H1 (cell line): ENCODE data around the gene ME3. TPM values are rescaled to one million over a fixed set of nuclear protein-coding genes. Genes with fewer than 3 reads are reported as not detected.

Experiments
- CTCF ChIA-PET: fragments of 300-600 bp; sonication (Branson Sonifier 250); formaldehyde crosslinking; loops from one replicate; lab custom pipeline; 2021; ENCODE audit not compliant: partially characterized antibody; lab: Charles Lee
- POLR2A ChIA-PET: fragments of 300-600 bp; sonication (Branson Sonifier 250); formaldehyde crosslinking; loops from one replicate; lab custom pipeline; 2021; ENCODE audit warnings: inconsistent platforms; ENCODE audit not compliant: partially characterized antibody; lab: Charles Lee
- DNase-seq, 2 experiments: peaks; one replicate each; pipeline versions ENCODE4 v3.0.0 to v3.0.0-alpha.2; 2010 to 2022; ENCODE audit warnings: low spot score in 2 of 2, low read depth in 1 of 2, mixed read lengths in 1 of 2
- FAIRE-seq: peaks from 2 replicates; lab custom pipeline; 2011; peaks lifted over from hg19 to GRCh38; lab: Jason Lieb, UNC
- H2AFZ ChIP-seq: 2 replicates; pipeline ENCODE4 v1.8.1; 2012; ENCODE audit warnings: low read length, inconsistent platforms
- H2AK5ac ChIP-seq: 2 replicates; pipeline ENCODE4 v1.6.1; 2013; ENCODE audit warnings: low read depth, low read length
- H2BK120ac ChIP-seq: replicated peaks from 2 replicates; pipeline ENCODE3; 2013; ENCODE audit warnings: low read depth, low read length, inconsistent platforms
- H2BK12ac ChIP-seq: 2 replicates; pipeline ENCODE4 v1.6.1; 2013; ENCODE audit warnings: low read depth, low read length
- H2BK15ac ChIP-seq: 2 replicates; pipeline ENCODE4 v1.6.1; 2013; ENCODE audit warnings: low read length
- H2BK20ac ChIP-seq: 2 replicates; pipeline ENCODE4 v1.6.1; 2013; ENCODE audit warnings: low read length
- H2BK5ac ChIP-seq: 2 replicates; pipeline ENCODE4 v1.6.1; 2013; ENCODE audit warnings: low read depth, low read length
- H3K14ac ChIP-seq: 2 replicates; pipeline ENCODE4 v1.6.1; 2013; ENCODE audit warnings: inconsistent platforms; ENCODE audit not compliant: insufficient read length
- H3K18ac ChIP-seq: 2 replicates; pipeline ENCODE4 v1.6.1; 2013; ENCODE audit warnings: low read length; ENCODE audit errors: extremely low read depth
- H3K23ac ChIP-seq: 2 replicates; pipeline ENCODE4 v1.6.1; 2013; ENCODE audit warnings: inconsistent platforms; ENCODE audit not compliant: insufficient read length
- H3K23me2 ChIP-seq: 2 replicates; pipeline ENCODE4 v1.6.1; 2013; ENCODE audit warnings: low read depth, low read length
- H3K27ac ChIP-seq: 2 replicates; pipeline ENCODE4 v1.6.1; 2011; ENCODE audit warnings: low read depth, low read length, inconsistent platforms
- H3K27me3 ChIP-seq, 4 experiments: replicated peaks in 1 of 4; 1 replicate in 1 of 4; 2 replicates in 3 of 4; pipeline versions ENCODE4 v1.6.1 to v1.8.1; 2011 to 2013; ENCODE audit warnings: low read length in 3 of 4, mild to moderate bottlenecking in 3 of 4, inconsistent platforms in 2 of 4, mixed read lengths in 2 of 4, moderate library complexity in 1 of 4; ENCODE audit not compliant: control insufficient read depth in 3 of 4, insufficient read depth in 3 of 4; ENCODE audit errors: extremely low read depth in 1 of 4
- H3K36me3 ChIP-seq, 4 experiments: 2 replicates each; pipeline versions ENCODE4 v1.6.1 to v1.8.1; 2011 to 2013; ENCODE audit warnings: mild to moderate bottlenecking in 4 of 4, low read length in 3 of 4, moderate library complexity in 2 of 4, control low read depth in 1 of 4, inconsistent platforms in 1 of 4; ENCODE audit not compliant: insufficient read depth in 4 of 4, control insufficient read depth in 2 of 4
- H3K4ac ChIP-seq: replicated peaks from 2 replicates; pipeline ENCODE3; 2013; ENCODE audit warnings: low read length, low read depth, mixed read lengths, inconsistent platforms; ENCODE audit not compliant: insufficient read length
- H3K4me1 ChIP-seq, 4 experiments: replicated peaks in 1 of 4; 1 replicate in 1 of 4; 2 replicates in 3 of 4; pipeline versions ENCODE4 v1.6.1 to v1.8.1; 2011 to 2013; ENCODE audit warnings: low read length in 3 of 4, inconsistent platforms in 2 of 4, mixed read lengths in 1 of 4; ENCODE audit not compliant: insufficient read depth in 4 of 4, control insufficient read depth in 3 of 4
- H3K4me2 ChIP-seq, 2 experiments: 2 replicates each; pipeline versions ENCODE4 v1.6.1 to v1.8.1; 2011 to 2013; ENCODE audit warnings: low read depth in 2 of 2, low read length in 2 of 2, control low read depth in 1 of 2, inconsistent platforms in 1 of 2, mild to moderate bottlenecking in 1 of 2; ENCODE audit not compliant: insufficient read depth in 1 of 2
- H3K4me3 ChIP-seq, 4 experiments: fragments of 200-600, 300-600 bp in 1 of 4; sonication (generic), shearing (Covaris generic), sonication (Bioruptor Twin) in 1 of 4; 2 replicates each; pipeline versions ENCODE4 v1.5.1 to v1.8.1; 2011 to 2016; ENCODE audit warnings: low read length in 4 of 4, low read depth in 3 of 4, control low read depth in 2 of 4, inconsistent platforms in 2 of 4, mild to moderate bottlenecking in 2 of 4, mixed read lengths in 1 of 4, moderate library complexity in 1 of 4; ENCODE audit not compliant: insufficient read depth in 2 of 4; ENCODE audit errors: extremely low read depth in 1 of 4
- H3K56ac ChIP-seq: replicated peaks from 2 replicates; pipeline ENCODE3; 2013; ENCODE audit warnings: low read depth, mild to moderate bottlenecking, mixed read lengths, low read length, inconsistent platforms; ENCODE audit not compliant: insufficient read length
- H3K79me1 ChIP-seq: 2 replicates; pipeline ENCODE4 v1.6.1; 2013; ENCODE audit warnings: low read depth, low read length, control low read depth
- H3K79me2 ChIP-seq, 2 experiments: 2 replicates each; pipeline versions ENCODE4 v1.6.1 to v1.8.1; 2012 to 2013; ENCODE audit warnings: low read length in 2 of 2, mild to moderate bottlenecking in 2 of 2, inconsistent platforms in 1 of 2; ENCODE audit not compliant: insufficient read depth in 2 of 2, control insufficient read depth in 1 of 2
- H3K9ac ChIP-seq, 4 experiments: replicated peaks in 1 of 4; 1 replicate in 1 of 4; 2 replicates in 3 of 4; pipeline versions ENCODE4 v1.6.1 to v1.8.1; 2011 to 2013; ENCODE audit warnings: low read depth in 3 of 4, low read length in 3 of 4, control low read depth in 2 of 4, mild to moderate bottlenecking in 2 of 4, moderate library complexity in 2 of 4, inconsistent platforms in 1 of 4; ENCODE audit errors: extremely low read depth in 1 of 4
- H3K9me3 ChIP-seq, 2 experiments: 2 replicates each; pipeline versions ENCODE4 v1.6.1 to v1.8.1; 2012 to 2013; ENCODE audit warnings: mild to moderate bottlenecking in 2 of 2, moderate library complexity in 2 of 2, control low read depth in 1 of 2, inconsistent platforms in 1 of 2, low read depth in 1 of 2, low read length in 1 of 2, mixed read lengths in 1 of 2; ENCODE audit not compliant: insufficient read depth in 2 of 2
- H4K20me1 ChIP-seq, 2 experiments: replicated peaks in 1 of 2; 2 replicates each; pipeline versions ENCODE3 to v1.8.1; 2011 to 2013; ENCODE audit warnings: inconsistent platforms in 2 of 2, low read length in 2 of 2, mild to moderate bottlenecking in 1 of 2; ENCODE audit not compliant: insufficient read depth in 2 of 2, control insufficient read depth in 1 of 2
- H4K5ac ChIP-seq: 2 replicates; pipeline ENCODE4 v1.6.1; 2013; ENCODE audit warnings: low read length, low read depth, mixed read lengths, inconsistent platforms; ENCODE audit not compliant: insufficient read length
- H4K8ac ChIP-seq: 2 replicates; pipeline ENCODE4 v1.8.0; 2013; ENCODE audit warnings: mild to moderate bottlenecking, moderate library complexity, low read length, inconsistent platforms; ENCODE audit not compliant: insufficient read depth; ENCODE audit errors: extremely low read depth
- H4K91ac ChIP-seq: replicated peaks from 2 replicates; pipeline ENCODE3; 2013; ENCODE audit warnings: low read length, mixed read lengths, inconsistent platforms; ENCODE audit not compliant: insufficient read length
- RXRA ChIP-seq: IDR thresholded peaks from 2 replicates; pipeline ENCODE4 v1.6.1; 2011; ENCODE audit warnings: low read depth, mild to moderate bottlenecking, low read length, moderate library complexity; ENCODE audit not compliant: insufficient read depth
- SRF ChIP-seq: IDR thresholded peaks from 2 replicates; pipeline ENCODE4 v1.6.1; 2011; ENCODE audit warnings: mild to moderate bottlenecking, low read depth, low read length, moderate library complexity
- ZNF274 ChIP-seq: IDR thresholded peaks from 2 replicates; pipeline ENCODE4 v1.7.0; 2012; ENCODE audit warnings: low read length, borderline replicate concordance; ENCODE audit errors: extremely low read depth
- WGBS, 2 experiments: shearing (Covaris generic) in 1 of 2; methylation state at CpG; one replicate each; pipeline versions ENCODE4 v1.1.6 to v1.1.7; 2013 to 2015; ENCODE audit warnings: low lambda C conversion rate in 2 of 2, mixed read lengths in 2 of 2, inconsistent platforms in 1 of 2, low coverage in 1 of 2, missing lambda C conversion rate in 1 of 2; ENCODE audit not compliant: insufficient replicate concordance in 2 of 2, insufficient coverage in 1 of 2, insufficient read length in 1 of 2; ENCODE audit errors: extremely low coverage in 1 of 2, missing lambda C conversion rate in 1 of 2; 5-methylcytosine and 5-hydroxymethylcytosine counted together
- polyA plus RNA-seq, 7 experiments: library from polyadenylated mRNA; depleted of rRNA in 3 of 7; stranded (reverse) in 5 of 7; unstranded in 2 of 7; fragments of >200 nt in 5 of 7; fragments of 200-250 nt in 2 of 7; gene quantifications; 1 replicate in 5 of 7; 2 replicates in 1 of 7; 4 replicates in 1 of 7; pipeline versions ENCODE4 v1.2.1 to v1.2.3, GENCODE V29; 2011 to 2013; ENCODE audit warnings: missing spikeins in 2 of 7, mixed read lengths in 2 of 7
- total RNA-seq: library from RNA; stranded (reverse); fragmentation: NEBNext Ultra II Directional; extraction: Animal tissue kit (Norgen Biotek cat#: 25700); gene quantifications from 2 replicates; pipeline ENCODE4 v1.2.1, GENCODE V29; 2021

ME3 gene
- total and polyA plus RNA-seq, 2 of the 8 experiments (the other 6 are each of a cell fraction or from before 2014, with no cell fraction given), result 1.5 to 2.8 TPM

DNA sequence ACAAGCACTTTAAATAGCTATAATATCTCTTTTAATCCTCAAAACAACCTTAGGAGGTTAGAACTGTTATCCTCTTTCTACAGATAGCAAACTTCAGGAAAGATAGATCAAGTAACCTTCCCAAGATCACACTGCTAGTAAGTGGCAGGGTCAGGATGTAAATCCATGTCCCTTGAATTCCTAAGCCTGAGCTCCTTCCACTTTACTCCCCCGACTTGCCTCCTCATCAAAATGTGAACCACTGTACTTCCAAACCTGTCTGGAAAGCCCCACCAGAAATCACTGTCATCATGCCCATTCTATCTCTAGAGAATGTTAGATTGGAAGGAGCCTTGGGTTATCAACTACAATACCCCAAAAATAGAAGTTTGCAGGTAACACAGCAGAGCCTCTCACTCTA lies 33.7 kb downstream of the ME3 start:
- no peak overlapping the region for H3K4ac ChIP-seq
- WGBS, 2 experiments, result 86% methylated on average over 1 of the region's 1 CpG; no CpG with 5 or more reads in 1 of the 2 experiments
- H3K23ac ChIP-seq, result no peak overlapping the region
- TF ChIP-seq SRF (no peak), ZNF274 (no peak), RXRA (no peak)
- H3K4me2 ChIP-seq, result no peak overlapping the region
- no peaks in the 10 kb centered on the region for H3K27me3 ChIP-seq
- ChIA-PET CTCF (interaction anchor here (0.6 to 2.2 kb wide), 6 partner anchors 10 to 179 kb away, joined by 3 to 7 read pairs (median 3); no protein-coding TSS in a partner anchor), POLR2A (interaction anchor here (0.8 kb wide), 1 partner anchor 899 kb away, joined by 3 read pairs; no protein-coding TSS in a partner anchor)
- no peak for FAIRE-seq
- H3K9ac ChIP-seq, result no peak overlapping the region
- no peak overlapping the region for H3K4me3 ChIP-seq
- H2BK20ac ChIP-seq, result no peak overlapping the region
- no peaks in the 10 kb centered on the region for H3K4me1 ChIP-seq
- H3K9me3 ChIP-seq, result no peaks in the 10 kb centered on the region
- no peak overlapping the region for H4K8ac ChIP-seq
- no peak overlapping the region for H2BK120ac ChIP-seq
- H2BK5ac ChIP-seq, result no peak overlapping the region
- H3K79me2 ChIP-seq, result no peaks in the 10 kb centered on the region
- no peak overlapping the region for H3K18ac ChIP-seq
- H3K79me1 ChIP-seq, result no peaks in the 10 kb centered on the region
- no peak overlapping the region for H3K56ac ChIP-seq
- no peaks in the 10 kb centered on the region for H4K20me1 ChIP-seq
- H3K14ac ChIP-seq, result no peak overlapping the region
- H2BK15ac ChIP-seq, result no peak overlapping the region
- no peak overlapping the region for H4K5ac ChIP-seq
- no peak for DNase-seq
- no peaks in the 10 kb centered on the region for H3K36me3 ChIP-seq
- no peak overlapping the region for H2AK5ac ChIP-seq
- no peak overlapping the region for H2BK12ac ChIP-seq
- no peaks in the 10 kb centered on the region for H3K23me2 ChIP-seq
- H4K91ac ChIP-seq, result no peak overlapping the region
- H3K27ac ChIP-seq, result no peak overlapping the region
- no peak overlapping the region for H2AFZ ChIP-seq
